Measurements from ENCODE around the gene ITGAV. TPM values are rescaled to one million over a fixed set of nuclear protein-coding genes. Genes with fewer than 3 reads are reported as not detected.

ITGAV gene
- total RNA-seq, 1 experiment from 2014 or later, result 30.5 TPM

- Histone ChIP-seq H3K36me3 (replicated peaks; ENCODE audit: control insufficient read depth, insufficient read depth, low read length) (no peaks in the 10 kb centered on the region), H3K4me3 (ENCODE audit: insufficient read depth, low read depth, low read length) (no peak overlapping the region), H3K27me3 (ENCODE audit: control insufficient read depth, insufficient read depth, low read length) (no peaks in the 10 kb centered on the region)
- no peak for DNase-seq
Measured at GRCh38 chr2:186717320-186718007, 127.6 kb downstream of the ITGAV start.

GRCh38 chr2:186718122-186718521, 128.3 kb downstream of the ITGAV start:
- no peaks in the 10 kb centered on the region for H3K27me3 ChIP-seq (ENCODE audit: control insufficient read depth, insufficient read depth, low read length)
- H3K36me3 ChIP-seq (replicated peaks; ENCODE audit: control insufficient read depth, insufficient read depth, low read length), result no peaks in the 10 kb centered on the region
- no peak overlapping the region for H3K4me3 ChIP-seq (ENCODE audit: insufficient read depth, low read depth, low read length)
- DNase-seq, result no peak

- Histone ChIP-seq H3K4me3 (ENCODE audit: insufficient read depth, low read depth, low read length) (no peak overlapping the region), H3K27me3 (ENCODE audit: control insufficient read depth, insufficient read depth, low read length) (no peaks in the 10 kb centered on the region), H3K36me3 (replicated peaks; ENCODE audit: control insufficient read depth, insufficient read depth, low read length) (no peaks in the 10 kb centered on the region)
- DNase-seq, result no peak
Measured at GRCh38 chr2:186718903-186719302, 129.0 kb downstream of the ITGAV start.

GRCh38 chr2:186721956-186722355, 132.1 kb downstream of the ITGAV start:
- H3K36me3 ChIP-seq (replicated peaks; ENCODE audit: control insufficient read depth, insufficient read depth, low read length), result no peaks in the 10 kb centered on the region
- no peak for DNase-seq
- H3K27me3 ChIP-seq (ENCODE audit: control insufficient read depth, insufficient read depth, low read length), result no peaks in the 10 kb centered on the region
- no peak overlapping the region for H3K4me3 ChIP-seq (ENCODE audit: insufficient read depth, low read depth, low read length)

GRCh38 chr2:186724736-186725135, 134.9 kb downstream of the ITGAV start:
- Histone ChIP-seq H3K36me3 (replicated peaks; ENCODE audit: control insufficient read depth, insufficient read depth, low read length) (no peaks in the 10 kb centered on the region), H3K27me3 (ENCODE audit: control insufficient read depth, insufficient read depth, low read length) (no peaks in the 10 kb centered on the region), H3K4me3 (ENCODE audit: insufficient read depth, low read depth, low read length) (no peak overlapping the region)
- no peak for DNase-seq

GRCh38 chr2:186725783-186726182, 135.9 kb downstream of the ITGAV start:
- DNase-seq, result no peak
- no peaks in the 10 kb centered on the region for H3K36me3 ChIP-seq (replicated peaks; ENCODE audit: control insufficient read depth, insufficient read depth, low read length)
- no peaks in the 10 kb centered on the region for H3K27me3 ChIP-seq (ENCODE audit: control insufficient read depth, insufficient read depth, low read length)
- no peak overlapping the region for H3K4me3 ChIP-seq (ENCODE audit: insufficient read depth, low read depth, low read length)

- Histone ChIP-seq H3K27me3 (ENCODE audit: control insufficient read depth, insufficient read depth, low read length) (no peaks in the 10 kb centered on the region), H3K36me3 (replicated peaks; ENCODE audit: control insufficient read depth, insufficient read depth, low read length) (no peaks in the 10 kb centered on the region; the same call in 1 of the 2 replicates), H3K4me3 (ENCODE audit: insufficient read depth, low read depth, low read length) (no peak overlapping the region)
- DNase-seq, result no peak
Measured at GRCh38 chr2:186726938-186727337, 137.1 kb downstream of the ITGAV start.

- H3K36me3 ChIP-seq (replicated peaks; ENCODE audit: control insufficient read depth, insufficient read depth, low read length), result no peaks in the 10 kb centered on the region; the same call in 1 of the 2 replicates
- H3K27me3 ChIP-seq (ENCODE audit: control insufficient read depth, insufficient read depth, low read length), result no peaks in the 10 kb centered on the region
- DNase-seq, result no peak
- H3K4me3 ChIP-seq (ENCODE audit: insufficient read depth, low read depth, low read length), result no peak overlapping the region
Measured at GRCh38 chr2:186728631-186729030, 138.8 kb downstream of the ITGAV start.

Other genes with a start within 250 kb of the ITGAV start
- gene ZC3H15, start 103.8 kb upstream of the ITGAV start, total RNA-seq (2014; rRNA removed; shearing (Covaris generic)), result 52.2 and 56.5 TPM in 2 replicates
- gene FAM171B, start 104.0 kb downstream of the ITGAV start, total RNA-seq (2014; rRNA removed; shearing (Covaris generic)), result 8.9 and 13.7 TPM in 2 replicates